RKO (cell line): Measurements from ENCODE around the gene GNB1L.

Experiments
- DNase-seq: peaks from one replicate; pipeline ENCODE4 v3.0.0-alpha.2; 2016; ENCODE audit warnings: low spot score

Gene GNB1L

GRCh38 chr22:19760951-19761724, 93.5 kb downstream of the GNB1L start:
- DNase-seq, result no peak

- no peak for DNase-seq
These were observed 94.4 kb downstream of the GNB1L start, which contains the start of gene TBX1 for GRCh38 chr22:19760058-19760950. Gene TBX1 (plus strand): TSS chr22:19760778. CDS start chr22:19760844, 66 bp downstream.

DNA sequence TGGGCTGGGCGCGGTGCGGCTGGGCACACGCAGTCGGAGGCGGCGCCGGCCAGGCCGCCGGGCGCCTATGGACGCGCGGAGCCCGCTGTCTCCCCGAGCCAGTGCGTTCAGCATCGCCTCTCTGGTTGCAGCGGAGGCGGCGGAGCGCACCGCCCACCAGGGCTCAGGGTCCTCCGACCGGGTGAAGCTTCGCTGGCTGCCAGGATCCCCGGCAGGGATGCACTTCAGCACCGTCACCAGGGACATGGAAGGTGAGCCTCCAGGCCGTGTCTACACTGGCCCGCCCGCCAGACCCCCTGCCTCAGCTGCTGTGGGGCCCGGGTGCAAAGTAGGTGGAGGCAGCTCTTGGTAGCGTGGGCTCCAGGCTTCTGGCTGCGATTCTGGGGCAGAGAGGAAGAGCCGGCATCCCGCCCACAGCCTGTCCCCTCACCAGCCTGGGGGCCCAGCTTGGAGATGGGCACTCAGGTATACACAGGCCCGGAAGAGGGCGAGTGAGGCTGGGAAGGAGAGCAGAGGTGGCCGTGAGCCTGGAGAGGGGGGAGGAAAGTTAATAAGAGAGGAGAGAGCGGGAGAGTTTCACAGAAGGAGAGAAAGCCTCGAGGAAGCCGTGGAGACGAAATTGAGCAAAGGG, 95.1 kb downstream of the GNB1L start:
- DNase-seq, result no peak

- DNase-seq, result no peak
These were observed 95.7 kb downstream of the GNB1L start for GRCh38 chr22:19758896-19759426.

GRCh38 chr22:19757985-19758895, 96.4 kb downstream of the GNB1L start:
- DNase-seq, result no peak

DNA sequence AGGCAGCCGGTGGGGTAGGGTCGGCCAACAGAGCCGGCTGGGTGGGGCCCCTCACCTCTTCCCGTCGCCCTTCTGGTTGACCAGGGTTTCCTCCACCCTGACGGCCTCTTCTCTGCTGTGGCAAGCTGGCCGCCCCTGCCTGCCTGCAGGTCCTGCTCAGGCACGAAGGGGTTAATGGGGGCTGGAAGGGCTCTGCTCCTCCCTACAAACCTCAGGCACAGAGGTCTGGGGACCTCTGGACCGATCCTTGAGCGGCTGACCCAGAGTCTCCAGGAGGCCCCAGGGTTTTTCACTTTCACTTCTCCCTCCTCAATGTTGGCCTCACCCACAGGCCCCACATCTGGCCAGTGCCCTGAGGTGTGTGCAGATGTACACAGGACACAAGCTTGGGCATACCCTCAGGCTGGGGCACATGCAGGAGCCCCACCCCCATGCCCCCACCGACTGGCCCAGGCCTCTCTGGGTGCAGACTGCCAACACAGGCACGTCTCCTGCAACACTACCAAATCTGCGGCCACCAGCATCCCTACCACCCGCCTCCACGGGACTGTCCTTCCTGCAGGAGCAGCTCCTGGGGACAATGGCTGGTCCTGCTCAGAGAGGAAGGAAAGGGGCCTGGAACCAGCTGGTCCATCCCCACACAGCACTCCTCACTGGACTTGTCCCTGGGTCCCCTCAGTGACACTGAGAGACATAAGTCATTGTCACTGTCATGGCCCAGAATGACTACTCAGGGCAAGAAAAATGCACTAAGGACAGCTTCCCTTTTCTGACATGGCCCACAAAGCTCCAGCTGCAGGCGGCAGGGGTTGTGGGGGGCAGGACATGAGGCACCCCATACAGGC, 97.3 kb downstream of the GNB1L start:
- peak; percentile 3 for DNase-seq

DNA sequence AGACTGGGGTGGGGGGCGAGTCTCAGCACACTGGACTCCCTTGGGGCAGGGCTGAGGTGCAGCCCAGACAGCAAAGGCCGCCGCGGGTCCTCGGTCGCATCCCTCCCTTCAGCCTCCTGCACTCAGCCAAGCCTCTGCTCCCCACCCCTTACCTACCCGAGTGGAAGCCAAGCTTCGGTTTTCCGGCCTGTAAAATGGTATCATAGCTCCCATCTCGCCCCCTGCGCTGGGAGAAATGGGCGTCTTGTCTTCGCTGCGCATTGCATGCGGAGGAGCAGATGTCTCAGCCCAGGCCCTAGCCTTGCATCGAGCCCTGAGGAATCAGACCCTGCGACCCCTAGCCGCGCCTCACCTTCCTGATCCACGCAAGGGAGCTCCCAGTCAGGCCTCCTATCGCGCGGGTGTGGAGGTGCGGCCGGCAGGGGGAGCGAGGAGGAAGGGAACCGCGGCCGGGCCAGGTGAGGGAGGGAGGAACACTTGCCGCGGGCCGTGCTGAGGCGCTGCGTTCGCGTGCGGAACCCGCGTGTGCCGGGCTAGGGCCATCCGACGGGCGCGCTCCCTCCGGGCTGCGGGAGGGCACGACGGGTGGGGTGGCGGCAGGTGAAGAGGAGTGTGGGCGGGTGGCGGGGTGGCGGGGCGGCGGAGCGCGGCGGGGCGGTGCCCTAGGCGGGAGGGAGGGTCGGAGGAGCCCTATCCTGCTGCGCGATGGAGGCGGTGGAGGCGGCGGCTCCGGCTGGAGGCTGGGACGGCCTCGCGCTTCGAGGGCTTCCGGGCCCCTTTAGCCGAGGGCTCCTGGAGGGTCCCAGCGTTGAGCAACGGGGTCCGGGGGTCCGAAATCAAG, 98.2 kb downstream of the GNB1L start:
- DNase-seq, result peak; percentile 51

- DNase-seq, result no peak
These were observed 98.9 kb downstream of the GNB1L start for GRCh38 chr22:19755722-19756287.

- DNase-seq, result no peak
These were observed 99.4 kb downstream of the GNB1L start for GRCh38 chr22:19755145-19755710.

GRCh38 chr22:19754701-19755144, 100.0 kb downstream of the GNB1L start:
- no peak for DNase-seq

GRCh38 chr22:19753996-19754700, 100.5 kb downstream of the GNB1L start:
- no peak for DNase-seq

DNA sequence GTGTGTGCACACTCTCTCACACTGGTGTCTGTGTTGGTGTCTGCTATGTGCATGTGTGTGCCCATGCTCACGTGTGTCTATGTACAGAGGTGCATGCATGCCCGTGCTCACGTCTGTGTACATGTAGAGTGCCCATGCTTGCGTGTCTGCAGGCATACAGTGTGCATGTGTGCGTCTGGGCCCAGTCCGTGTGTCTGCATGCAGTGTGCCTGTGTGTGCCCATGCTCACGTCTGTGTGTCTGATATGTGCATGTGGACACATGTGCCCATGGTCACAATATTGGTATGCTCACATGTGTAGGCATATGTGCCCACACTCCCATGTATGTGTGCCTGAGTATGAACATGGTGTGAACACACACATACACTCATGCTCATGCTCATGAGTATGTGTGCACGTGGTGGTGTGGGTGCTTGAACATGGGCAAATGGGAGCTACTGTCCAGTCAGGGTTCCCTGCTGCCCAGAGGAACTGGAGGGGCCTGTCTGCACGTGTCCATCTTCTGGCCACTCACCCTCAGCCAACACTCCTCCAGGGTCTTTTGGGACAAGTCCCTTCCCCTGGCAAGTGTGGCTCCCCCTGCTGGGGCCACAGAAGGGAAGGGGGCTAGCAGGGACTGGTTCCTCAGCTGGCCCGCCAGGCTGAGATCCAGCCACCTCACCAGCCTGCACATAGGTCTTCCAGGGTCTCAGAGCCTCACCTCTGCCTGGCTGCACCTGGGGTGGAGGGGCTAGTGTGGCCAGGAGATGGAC, 101.4 kb downstream of the GNB1L start:
- DNase-seq, result no peak

GRCh38 chr22:19751497-19752245, 103.0 kb downstream of the GNB1L start:
- DNase-seq, result no peak

- DNase-seq, result no peak
These were observed 103.9 kb downstream of the GNB1L start for GRCh38 chr22:19750507-19751490.

DNA sequence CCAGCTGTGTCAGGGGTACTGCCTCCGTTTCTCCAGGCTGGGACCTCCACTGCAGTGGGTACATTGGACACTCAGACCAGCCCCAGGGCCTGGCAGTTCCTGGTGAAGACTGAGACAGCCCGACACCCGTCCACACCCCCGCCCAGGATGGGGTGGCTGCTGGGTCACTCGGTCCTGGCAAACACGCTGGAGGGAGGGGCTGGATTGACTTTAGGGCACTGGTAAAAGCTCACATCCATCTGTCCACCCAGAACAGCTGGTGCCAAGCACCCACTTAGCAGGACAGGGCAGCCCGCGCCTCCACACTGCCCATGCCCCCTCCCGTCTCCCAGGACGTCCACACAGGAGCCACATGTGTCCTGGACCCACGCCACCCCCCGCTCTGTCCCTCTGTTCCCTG, 104.8 kb downstream of the GNB1L start:
- no peak for DNase-seq
